GM19328 (cell line): ENCODE measurements around the gene PHC1.
A peak's percentile ranks its signal among the peaks of the same experiment; 100 is the strongest.
"Not testable (repeated sequence)": the region's sequence is repeated elsewhere in the genome, so short reads cannot be mapped to it uniquely, and the experiment has no call there.

ENCODE experiments used
- ATAC-seq: cut with Tn5 transposase; IDR thresholded peaks from one replicate; pipeline ENCODE4 v1.9.1; 2021; ENCODE audit warnings: mild to moderate bottlenecking, moderate library complexity; ENCODE audit not compliant: unreplicated experiment

Gene PHC1

DNA sequence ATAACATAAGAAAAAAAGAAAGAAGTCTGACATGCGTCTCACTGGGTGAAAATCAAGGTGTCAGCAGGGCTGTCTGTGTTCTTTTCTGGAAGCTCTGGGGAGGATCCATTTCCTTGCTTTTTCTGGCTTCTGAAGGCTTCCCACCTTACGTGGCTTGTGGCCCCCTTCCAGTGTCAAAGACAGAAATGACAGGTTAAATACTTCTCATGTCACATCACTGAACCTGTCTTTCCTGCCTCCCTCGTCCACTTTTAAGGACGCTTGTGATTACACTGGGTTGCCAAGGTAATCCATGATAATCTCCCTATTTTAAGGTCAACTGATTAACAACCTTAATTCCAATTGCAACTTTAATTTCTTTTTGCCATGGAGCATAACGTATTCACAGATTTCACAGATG is 4.6 kb upstream of the PHC1 start:
- ATAC-seq = no peak

DNA sequence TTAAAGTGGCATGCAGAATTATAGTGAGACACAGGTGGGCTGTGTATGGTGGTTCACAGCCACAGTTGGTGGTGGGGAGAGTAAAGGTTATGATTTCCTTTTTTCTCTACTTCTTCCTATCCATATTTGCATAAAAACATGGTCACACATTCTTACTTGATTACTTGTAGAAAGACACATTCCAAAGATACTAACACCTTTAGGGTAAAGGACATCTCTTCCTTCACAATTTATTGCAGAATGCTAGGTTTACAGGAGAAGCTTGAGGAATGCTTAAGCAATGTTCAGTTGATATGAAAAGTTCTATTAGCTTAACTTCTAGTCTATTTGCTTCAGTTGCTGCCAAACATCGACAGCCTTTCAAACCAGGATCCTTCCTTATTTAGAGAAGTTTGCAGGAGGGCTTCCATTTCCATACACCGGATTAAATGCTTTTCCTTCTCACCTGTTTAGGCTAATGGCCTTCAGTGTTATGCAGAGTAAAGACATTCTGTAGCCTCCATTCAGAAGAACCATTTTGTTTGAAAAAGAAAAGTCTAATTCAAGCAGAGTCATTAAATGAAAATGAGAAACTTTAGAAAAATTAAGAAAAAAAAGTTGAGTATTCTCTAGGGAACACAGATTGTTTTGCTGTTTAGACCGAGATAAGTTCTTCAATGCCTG is 2.6 kb upstream of the PHC1 start:
- ATAC-seq = no peak

DNA sequence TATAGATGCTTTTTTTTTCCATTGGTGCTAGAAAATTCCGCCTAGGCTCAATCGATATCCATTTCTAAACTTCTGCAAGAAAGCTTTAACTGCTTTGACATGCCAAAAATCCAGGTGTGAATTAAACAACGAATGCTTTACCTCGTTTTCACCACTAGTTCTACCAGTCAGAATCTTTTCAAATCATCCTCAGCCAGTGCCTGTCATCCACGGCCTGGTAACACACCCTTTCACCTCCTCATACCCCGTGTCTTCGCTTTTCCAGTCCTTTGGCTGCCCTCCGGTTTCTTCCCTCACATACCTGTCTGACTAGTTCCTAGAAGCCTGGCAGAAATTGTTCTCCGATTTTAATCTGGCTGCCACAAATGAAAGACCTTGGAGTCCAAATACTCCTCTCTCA is 1.4 kb upstream of the PHC1 start:
- no peak for ATAC-seq

DNA sequence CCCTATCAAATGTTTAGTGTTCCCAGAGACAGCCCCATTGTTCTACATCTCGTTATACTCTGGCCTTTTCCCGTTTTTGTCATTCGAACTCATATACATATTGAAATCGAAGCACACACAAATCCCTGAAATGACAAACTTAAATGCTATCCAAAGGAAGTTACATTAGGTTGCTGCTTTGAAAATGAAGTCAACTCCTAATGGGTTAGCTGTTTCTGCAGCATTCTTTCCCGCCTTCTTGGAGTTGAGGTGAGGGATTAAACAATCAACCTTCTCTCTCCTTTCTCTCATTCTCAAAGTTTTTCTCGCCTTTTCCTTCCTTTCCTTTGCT is 642 bp upstream of the PHC1 start:
- no peak for ATAC-seq

DNA sequence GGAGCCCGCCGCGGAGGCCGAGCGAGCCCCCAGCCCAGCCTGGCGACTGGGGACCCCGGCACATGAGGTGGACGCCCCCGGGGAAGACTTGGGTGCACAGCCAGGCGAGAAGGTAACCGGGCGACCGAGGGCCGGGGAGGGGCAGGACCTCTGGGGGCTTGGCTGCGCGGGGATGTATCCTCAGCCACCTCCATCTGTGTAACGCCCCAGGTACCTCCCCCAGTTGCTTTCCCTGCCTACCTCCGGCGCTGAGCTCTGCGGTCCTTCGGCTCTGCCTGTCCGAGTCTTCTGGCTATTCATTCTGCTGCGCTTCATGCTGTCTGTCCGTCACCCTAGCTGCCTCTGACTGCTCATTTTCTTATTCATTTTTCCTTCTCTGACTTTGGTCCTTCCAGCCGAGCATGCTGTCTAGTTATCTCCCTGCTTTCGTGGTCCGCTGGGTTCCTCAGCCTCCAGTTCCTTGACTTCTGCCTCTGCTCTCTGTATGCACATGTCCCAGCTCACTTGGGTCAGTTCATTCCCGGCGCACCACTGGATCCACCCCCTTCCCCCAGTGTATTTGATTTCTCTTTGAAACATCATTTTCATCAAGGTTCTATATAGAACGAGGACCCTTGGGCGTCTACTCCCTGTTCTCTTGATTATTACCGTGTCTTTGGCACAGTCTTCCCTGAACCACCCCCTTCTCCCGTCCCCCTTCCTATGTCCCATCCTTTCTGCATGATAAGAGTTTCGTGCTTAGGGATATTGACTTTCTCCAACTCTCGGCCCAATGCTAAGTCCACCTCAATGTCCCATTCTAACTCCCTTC is 612 bp downstream of the PHC1 start:
- ATAC-seq = peak; percentile 70

DNA sequence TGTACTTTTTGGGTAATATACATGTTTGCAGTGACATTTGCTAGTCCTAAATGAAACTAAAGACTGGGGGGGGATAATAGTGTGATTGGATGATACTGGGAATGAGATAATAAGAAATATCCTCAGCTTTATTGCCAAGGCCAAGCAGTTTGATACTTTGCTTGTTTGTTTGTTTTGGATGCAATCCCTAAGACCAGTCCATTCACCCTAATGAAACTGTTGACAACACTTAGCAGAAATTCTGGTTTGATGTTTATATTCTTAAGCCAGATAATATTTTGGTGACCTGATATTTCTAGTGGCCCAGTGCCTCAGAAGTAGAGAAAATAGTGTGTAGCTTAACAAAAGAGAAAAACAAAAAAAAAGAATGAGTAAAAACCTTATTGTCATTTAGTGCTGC is 1.8 kb downstream of the PHC1 start:
- no peak for ATAC-seq

DNA sequence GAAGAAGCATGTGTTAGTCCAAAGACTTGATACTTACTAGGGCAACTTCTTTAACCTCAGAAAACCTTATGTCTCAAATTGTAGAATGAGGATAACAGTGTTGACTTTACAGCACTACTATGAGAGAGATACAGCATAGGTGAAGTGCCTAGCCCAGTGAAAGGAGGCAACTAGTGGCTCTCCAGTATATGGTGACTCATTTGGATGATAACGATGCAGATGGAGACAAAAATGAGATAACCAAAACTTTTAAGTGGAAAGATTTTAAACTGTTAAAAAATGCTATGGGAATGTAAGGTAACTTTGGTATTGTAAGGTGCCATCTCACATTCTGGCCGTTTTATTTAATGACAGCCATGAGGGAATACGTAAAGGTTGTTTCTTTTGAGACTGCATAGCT is 2.7 kb downstream of the PHC1 start:
- no peak for ATAC-seq

DNA sequence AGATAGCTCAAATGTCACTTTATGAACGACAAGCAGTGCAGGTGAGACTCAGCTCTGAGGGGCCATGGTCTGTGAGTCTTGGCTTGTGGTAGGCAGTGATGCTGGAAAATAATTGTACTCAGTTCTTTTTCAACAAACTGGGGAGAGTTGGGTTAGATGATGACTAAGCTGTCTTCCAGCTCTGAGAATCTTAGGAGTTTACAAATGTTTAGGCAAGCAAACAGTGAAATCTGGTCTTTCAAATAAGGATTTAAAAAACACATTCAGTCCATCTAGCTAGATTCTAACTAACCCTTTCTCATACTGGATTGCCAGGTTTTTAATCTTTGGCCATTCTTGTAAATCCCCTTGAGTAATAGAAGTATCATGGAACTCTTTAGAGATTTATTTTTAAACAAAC is 3.4 kb downstream of the PHC1 start:
- ATAC-seq = no peak

DNA sequence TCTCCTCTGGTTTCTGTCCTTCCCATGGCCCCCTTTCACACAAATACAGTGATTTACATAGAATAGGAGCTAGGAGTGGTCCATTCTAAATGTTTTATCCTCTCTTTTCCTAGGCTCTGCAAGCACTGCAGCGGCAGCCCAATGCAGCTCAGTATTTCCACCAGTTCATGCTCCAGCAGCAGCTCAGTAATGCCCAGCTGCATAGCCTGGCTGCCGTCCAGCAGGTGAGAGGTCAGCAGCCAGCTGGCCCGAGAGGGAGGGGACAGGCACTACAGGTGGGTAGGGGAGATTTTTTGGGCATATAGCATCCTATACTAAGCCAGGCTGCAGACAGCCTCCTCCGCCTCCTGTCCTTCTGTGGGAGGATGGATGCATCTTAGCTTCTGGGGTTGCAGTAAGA is 5.3 kb downstream of the PHC1 start:
- not testable (repeated sequence) for ATAC-seq

DNA sequence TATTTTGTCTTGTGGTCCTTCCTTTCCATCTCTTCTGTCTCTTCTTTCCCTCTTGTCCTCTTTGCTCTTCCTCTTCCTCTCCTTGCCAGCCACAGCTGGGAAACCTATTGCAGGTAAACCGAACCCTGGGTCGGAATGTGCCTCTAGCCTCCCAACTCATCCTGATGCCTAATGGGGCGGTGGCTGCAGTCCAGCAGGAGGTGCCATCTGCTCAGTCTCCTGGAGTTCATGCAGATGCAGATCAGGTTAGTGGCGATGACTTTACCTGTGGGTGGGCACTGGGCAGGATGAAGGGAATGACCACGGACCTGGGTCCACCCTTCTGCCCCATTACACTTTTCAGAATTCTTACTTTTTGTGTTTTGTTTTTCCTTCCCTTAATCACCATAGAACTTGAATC is 8.2 kb downstream of the PHC1 start:
- ATAC-seq = no peak

DNA sequence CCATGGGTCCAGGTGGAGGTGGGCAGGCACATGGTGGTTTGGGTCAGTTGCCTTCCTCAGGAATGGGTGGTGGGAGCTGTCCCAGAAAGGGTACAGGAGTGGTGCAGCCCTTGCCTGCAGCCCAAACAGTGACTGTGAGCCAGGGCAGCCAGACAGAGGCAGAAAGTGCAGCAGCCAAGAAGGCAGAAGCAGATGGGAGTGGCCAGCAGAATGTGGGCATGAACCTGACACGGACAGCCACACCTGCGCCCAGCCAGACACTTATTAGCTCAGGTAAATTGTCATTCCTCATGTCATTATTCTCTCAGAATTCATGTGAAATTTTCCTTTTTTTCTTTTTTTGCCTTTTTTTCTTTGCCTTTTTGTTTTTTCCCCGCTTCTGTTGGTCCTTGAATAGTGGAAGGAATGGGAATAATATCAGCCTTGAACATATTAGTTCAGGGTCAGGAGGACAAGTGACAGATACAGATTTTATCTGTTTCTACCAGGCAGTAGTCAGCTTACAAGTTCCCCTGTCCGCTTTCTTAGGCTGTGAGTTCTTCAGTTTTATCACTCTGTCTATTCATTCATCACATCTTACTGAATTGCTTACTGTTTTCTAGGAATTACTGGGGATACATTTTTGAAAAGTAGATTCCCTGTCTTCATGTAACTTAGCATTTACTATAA is 16.5 kb downstream of the PHC1 start:
- ATAC-seq = not testable (repeated sequence)

DNA sequence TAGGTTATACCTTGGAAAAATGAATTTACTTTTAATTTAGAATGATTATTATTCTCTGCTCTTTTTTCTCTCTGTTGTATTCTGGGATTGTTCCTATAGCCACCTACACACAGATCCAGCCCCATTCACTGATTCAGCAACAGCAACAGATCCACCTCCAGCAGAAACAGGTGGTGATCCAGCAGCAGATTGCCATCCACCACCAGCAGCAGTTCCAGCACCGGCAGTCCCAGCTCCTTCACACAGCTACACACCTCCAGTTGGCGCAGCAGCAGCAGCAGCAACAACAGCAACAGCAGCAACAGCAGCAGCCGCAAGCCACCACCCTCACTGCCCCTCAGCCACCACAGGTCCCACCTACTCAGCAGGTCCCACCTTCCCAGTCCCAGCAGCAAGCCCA is 18.2 kb downstream of the PHC1 start:
- ATAC-seq = not testable (repeated sequence)

DNA sequence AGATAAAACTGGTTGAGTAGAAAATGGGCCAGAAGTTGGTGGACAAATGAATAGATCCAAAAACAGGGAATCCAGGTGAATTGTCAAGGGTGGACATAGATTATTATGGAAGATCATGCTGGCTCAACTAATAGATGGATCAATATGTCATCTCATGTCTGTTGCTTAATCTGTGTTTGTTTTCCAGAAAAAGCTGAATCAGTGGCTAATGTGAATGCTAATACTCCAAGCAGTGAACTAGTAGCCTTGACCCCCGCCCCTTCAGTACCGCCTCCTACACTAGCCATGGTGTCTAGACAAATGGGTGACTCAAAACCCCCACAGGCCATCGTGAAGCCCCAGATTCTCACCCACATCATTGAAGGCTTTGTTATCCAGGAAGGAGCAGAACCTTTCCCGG is 19.8 kb downstream of the PHC1 start:
- ATAC-seq = not testable (repeated sequence)

DNA sequence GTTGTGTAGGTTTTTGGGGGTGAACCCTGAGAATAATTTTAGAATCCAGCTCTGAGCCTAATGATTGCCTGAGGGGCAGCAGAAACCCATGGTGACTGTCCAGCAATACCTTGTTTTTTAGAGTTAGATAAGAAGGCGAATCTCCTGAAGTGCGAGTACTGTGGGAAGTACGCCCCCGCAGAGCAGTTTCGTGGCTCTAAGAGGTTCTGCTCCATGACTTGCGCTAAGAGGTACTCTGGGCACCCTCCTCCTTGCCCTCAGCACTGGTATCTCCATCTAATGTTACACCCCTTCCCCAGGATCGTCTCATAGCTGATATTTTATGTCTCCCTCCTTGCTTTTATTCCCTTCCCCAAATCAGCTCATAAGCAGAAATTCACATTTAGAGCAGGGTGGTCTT is 22.4 kb downstream of the PHC1 start:
- no peak for ATAC-seq

DNA sequence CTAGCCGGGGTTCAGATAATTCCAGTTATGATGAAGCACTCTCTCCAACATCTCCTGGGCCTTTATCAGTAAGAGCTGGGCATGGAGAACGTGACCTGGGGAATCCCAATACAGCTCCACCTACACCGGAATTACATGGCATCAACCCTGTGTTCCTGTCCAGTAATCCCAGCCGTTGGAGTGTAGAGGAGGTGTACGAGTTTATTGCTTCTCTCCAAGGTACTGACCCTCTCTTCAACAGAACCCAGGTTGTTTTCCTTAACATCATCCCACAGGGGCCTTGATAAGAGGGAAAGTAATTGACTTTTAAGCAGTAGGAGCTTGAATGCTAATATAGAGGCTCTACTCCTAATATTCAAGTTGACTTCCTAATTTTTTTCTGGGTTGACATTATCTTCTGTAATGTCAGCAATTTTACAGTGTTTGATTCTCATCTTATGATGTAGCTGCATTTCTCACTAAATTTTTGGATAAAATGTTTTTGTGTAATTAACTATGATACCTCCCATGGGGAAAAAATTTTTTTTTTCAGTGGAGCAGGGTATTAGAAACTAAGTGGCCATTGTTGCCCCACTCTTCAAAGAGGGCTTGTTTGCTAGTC is 23.6 kb downstream of the PHC1 start:
- ATAC-seq = not testable (repeated sequence)

DNA sequence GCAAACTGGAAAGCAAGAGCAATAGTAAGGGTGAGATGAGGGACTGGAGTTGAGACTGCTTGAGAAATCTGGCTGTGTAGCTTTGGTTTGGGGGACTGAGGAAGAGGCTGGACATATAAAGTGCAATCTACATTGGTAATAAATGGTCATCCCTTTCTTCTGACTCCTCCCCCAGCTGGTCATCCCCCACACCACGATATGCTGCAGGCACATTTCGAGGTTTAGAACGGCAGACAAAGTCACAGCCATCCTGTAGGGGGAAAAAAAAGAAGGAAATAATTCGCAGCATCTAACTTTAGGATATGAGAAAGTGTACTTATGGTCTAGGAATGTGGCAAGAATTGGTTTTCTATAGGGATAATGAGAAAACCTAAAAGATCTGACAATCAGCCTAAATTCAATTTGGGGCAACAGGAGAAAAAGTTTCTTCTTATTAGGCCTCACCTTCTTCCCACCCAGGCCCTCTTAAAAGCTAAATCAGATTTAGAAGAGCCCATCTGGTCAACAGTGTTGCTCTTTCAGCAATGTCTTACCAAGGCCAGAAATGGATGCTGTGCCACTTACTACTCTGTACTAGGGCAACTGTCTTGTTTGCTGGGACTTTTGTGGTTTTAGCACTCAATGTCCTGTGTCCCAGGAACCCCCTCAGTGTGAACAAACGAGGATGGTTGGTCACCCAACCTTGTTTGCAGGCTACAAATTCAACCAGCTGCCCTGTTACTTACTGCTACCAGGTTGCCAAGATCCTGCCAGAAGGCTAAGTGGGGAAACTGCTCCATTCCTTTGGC is 27.6 kb downstream of the PHC1 start:
- ATAC-seq = no peak

DNA sequence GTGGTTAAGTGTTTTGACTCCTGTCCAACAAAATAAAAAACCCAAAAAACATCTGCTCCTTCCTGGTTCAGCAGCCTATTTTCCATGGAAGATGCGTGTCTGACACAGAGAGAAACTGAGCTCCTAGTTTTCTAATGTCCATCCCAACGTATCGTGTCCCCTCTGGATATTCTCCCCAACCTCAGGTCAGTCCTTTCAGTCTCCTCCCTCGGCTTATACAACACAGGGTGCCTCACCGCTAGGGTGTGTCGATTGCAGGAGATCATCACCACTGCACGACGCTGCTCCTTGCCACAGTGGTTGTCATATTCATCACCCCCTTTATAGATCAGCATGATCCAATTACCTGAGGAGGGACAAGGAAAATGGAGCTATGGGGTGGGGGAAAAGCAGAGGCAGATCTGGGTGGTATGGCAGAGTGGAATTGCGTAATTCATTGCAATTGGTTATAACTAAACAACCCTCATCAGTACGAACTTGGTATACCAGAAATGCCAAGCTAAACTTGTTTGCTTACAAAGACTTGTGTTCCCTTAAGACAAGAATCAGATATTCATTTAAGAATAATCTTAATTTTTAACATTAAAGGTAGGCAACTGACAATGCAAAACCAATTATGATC is 29.4 kb downstream of the PHC1 start:
- ATAC-seq = no peak

DNA sequence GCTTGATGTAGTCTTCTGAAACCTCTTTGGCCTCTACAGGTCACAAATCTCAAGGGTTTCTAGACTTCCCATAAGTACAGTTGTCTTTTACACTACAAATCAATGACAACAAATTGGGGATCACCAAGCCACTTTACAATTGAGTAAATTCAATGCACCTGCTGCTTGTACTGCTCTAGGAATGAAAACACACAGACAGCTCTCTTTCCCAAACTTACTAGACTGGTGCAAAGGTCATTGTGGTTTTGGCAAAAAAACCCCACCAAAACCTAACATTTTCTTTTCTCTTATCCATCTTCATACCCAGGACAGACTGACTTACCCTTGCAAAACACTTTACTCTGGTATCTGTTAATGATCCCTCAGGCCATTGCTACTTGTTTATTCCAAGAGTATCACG is 32.4 kb downstream of the PHC1 start:
- no peak for ATAC-seq

DNA sequence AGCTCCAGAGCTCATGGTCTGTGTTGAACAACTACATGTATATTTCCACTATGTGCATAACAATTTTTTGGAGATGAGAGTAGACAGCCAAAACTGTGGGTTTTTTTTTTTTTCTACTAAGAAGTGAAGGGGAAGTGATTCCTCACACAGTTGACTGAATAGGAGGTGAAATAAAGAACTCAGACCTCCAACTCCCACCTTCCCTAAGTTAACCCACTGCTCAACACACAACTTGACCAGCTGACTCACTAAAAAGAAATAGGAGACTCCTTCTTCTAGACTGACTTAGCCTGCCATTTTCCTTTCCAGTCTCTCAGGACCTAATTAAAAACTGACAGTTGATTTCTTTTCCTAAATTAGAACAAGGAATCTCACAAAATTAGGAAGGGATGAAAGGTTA is 33.4 kb downstream of the PHC1 start:
- ATAC-seq = no peak

DNA sequence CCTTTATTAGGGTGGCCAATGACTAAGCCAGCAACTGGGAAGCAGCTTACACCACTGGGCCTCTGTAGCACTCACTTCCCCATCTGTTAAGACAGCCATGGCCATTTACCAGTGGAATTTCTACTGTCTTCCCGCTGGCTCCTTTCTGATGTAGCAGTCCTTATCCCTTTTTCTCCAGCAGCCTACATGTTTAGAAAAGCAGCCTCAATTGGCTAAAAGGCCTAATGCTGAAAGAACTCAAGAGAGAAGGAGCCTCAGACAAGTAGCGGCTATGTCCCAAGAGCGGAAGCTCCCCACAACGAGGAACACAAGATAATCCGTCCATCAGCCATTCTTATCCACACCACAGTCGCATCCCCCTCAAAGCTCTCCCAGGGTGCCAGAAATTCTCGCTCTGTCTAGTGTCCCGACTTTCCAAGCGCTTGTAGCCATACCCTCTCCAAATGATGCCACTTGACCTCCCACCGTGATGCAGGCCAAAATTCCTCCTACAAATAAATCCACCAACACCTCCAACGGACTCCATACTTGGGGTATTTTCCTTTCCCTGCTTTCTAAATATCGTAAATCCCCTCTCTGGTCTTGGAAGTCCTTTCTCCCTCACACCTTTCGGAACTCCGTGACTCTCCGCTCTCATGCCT is 34.5 kb downstream of the PHC1 start:
- ATAC-seq = no peak
